H1 (cell line): ENCODE measurements around the gene POLH. TPM values are rescaled to one million over a fixed set of nuclear protein-coding genes. Genes with fewer than 3 reads are reported as not detected.

Source experiments
- CTCF ChIA-PET: fragments of 300-600 bp; sonication (Branson Sonifier 250); formaldehyde crosslinking; loops from one replicate; lab custom pipeline; 2021; ENCODE audit not compliant: partially characterized antibody; lab: Charles Lee
- POLR2A ChIA-PET: fragments of 300-600 bp; sonication (Branson Sonifier 250); formaldehyde crosslinking; loops from one replicate; lab custom pipeline; 2021; ENCODE audit warnings: inconsistent platforms; ENCODE audit not compliant: partially characterized antibody; lab: Charles Lee
- DNase-seq, 2 experiments: peaks; one replicate each; pipeline versions ENCODE4 v3.0.0 to v3.0.0-alpha.2; 2010 to 2022; ENCODE audit warnings: low spot score in 2 of 2, low read depth in 1 of 2, mixed read lengths in 1 of 2
- FAIRE-seq: peaks from 2 replicates; lab custom pipeline; 2011; peaks lifted over from hg19 to GRCh38; lab: Jason Lieb, UNC
- H2AFZ ChIP-seq: 2 replicates; pipeline ENCODE4 v1.8.1; 2012; ENCODE audit warnings: low read length, inconsistent platforms
- H2AK5ac ChIP-seq: 2 replicates; pipeline ENCODE4 v1.6.1; 2013; ENCODE audit warnings: low read depth, low read length
- H2BK120ac ChIP-seq: replicated peaks from 2 replicates; pipeline ENCODE3; 2013; ENCODE audit warnings: low read depth, low read length, inconsistent platforms
- H2BK12ac ChIP-seq: 2 replicates; pipeline ENCODE4 v1.6.1; 2013; ENCODE audit warnings: low read depth, low read length
- H2BK15ac ChIP-seq: 2 replicates; pipeline ENCODE4 v1.6.1; 2013; ENCODE audit warnings: low read length
- H2BK20ac ChIP-seq: 2 replicates; pipeline ENCODE4 v1.6.1; 2013; ENCODE audit warnings: low read length
- H2BK5ac ChIP-seq: 2 replicates; pipeline ENCODE4 v1.6.1; 2013; ENCODE audit warnings: low read depth, low read length
- H3K14ac ChIP-seq: 2 replicates; pipeline ENCODE4 v1.6.1; 2013; ENCODE audit warnings: inconsistent platforms; ENCODE audit not compliant: insufficient read length
- H3K18ac ChIP-seq: 2 replicates; pipeline ENCODE4 v1.6.1; 2013; ENCODE audit warnings: low read length; ENCODE audit errors: extremely low read depth
- H3K23ac ChIP-seq: 2 replicates; pipeline ENCODE4 v1.6.1; 2013; ENCODE audit warnings: inconsistent platforms; ENCODE audit not compliant: insufficient read length
- H3K23me2 ChIP-seq: 2 replicates; pipeline ENCODE4 v1.6.1; 2013; ENCODE audit warnings: low read depth, low read length
- H3K27ac ChIP-seq: 2 replicates; pipeline ENCODE4 v1.6.1; 2011; ENCODE audit warnings: low read depth, low read length, inconsistent platforms
- H3K27me3 ChIP-seq, 4 experiments: replicated peaks in 1 of 4; 1 replicate in 1 of 4; 2 replicates in 3 of 4; pipeline versions ENCODE4 v1.6.1 to v1.8.1; 2011 to 2013; ENCODE audit warnings: low read length in 3 of 4, mild to moderate bottlenecking in 3 of 4, inconsistent platforms in 2 of 4, mixed read lengths in 2 of 4, moderate library complexity in 1 of 4; ENCODE audit not compliant: control insufficient read depth in 3 of 4, insufficient read depth in 3 of 4; ENCODE audit errors: extremely low read depth in 1 of 4
- H3K36me3 ChIP-seq, 4 experiments: 2 replicates each; pipeline versions ENCODE4 v1.6.1 to v1.8.1; 2011 to 2013; ENCODE audit warnings: mild to moderate bottlenecking in 4 of 4, low read length in 3 of 4, moderate library complexity in 2 of 4, control low read depth in 1 of 4, inconsistent platforms in 1 of 4; ENCODE audit not compliant: insufficient read depth in 4 of 4, control insufficient read depth in 2 of 4
- H3K4ac ChIP-seq: replicated peaks from 2 replicates; pipeline ENCODE3; 2013; ENCODE audit warnings: low read length, low read depth, mixed read lengths, inconsistent platforms; ENCODE audit not compliant: insufficient read length
- H3K4me1 ChIP-seq, 4 experiments: replicated peaks in 1 of 4; 1 replicate in 1 of 4; 2 replicates in 3 of 4; pipeline versions ENCODE4 v1.6.1 to v1.8.1; 2011 to 2013; ENCODE audit warnings: low read length in 3 of 4, inconsistent platforms in 2 of 4, mixed read lengths in 1 of 4; ENCODE audit not compliant: insufficient read depth in 4 of 4, control insufficient read depth in 3 of 4
- H3K4me2 ChIP-seq, 2 experiments: 2 replicates each; pipeline versions ENCODE4 v1.6.1 to v1.8.1; 2011 to 2013; ENCODE audit warnings: low read depth in 2 of 2, low read length in 2 of 2, control low read depth in 1 of 2, inconsistent platforms in 1 of 2, mild to moderate bottlenecking in 1 of 2; ENCODE audit not compliant: insufficient read depth in 1 of 2
- H3K4me3 ChIP-seq, 4 experiments: fragments of 200-600, 300-600 bp in 1 of 4; sonication (generic), shearing (Covaris generic), sonication (Bioruptor Twin) in 1 of 4; 2 replicates each; pipeline versions ENCODE4 v1.5.1 to v1.8.1; 2011 to 2016; ENCODE audit warnings: low read length in 4 of 4, low read depth in 3 of 4, control low read depth in 2 of 4, inconsistent platforms in 2 of 4, mild to moderate bottlenecking in 2 of 4, mixed read lengths in 1 of 4, moderate library complexity in 1 of 4; ENCODE audit not compliant: insufficient read depth in 2 of 4; ENCODE audit errors: extremely low read depth in 1 of 4
- H3K56ac ChIP-seq: replicated peaks from 2 replicates; pipeline ENCODE3; 2013; ENCODE audit warnings: low read depth, mild to moderate bottlenecking, mixed read lengths, low read length, inconsistent platforms; ENCODE audit not compliant: insufficient read length
- H3K79me1 ChIP-seq: 2 replicates; pipeline ENCODE4 v1.6.1; 2013; ENCODE audit warnings: low read depth, low read length, control low read depth
- H3K79me2 ChIP-seq, 2 experiments: 2 replicates each; pipeline versions ENCODE4 v1.6.1 to v1.8.1; 2012 to 2013; ENCODE audit warnings: low read length in 2 of 2, mild to moderate bottlenecking in 2 of 2, inconsistent platforms in 1 of 2; ENCODE audit not compliant: insufficient read depth in 2 of 2, control insufficient read depth in 1 of 2
- H3K9ac ChIP-seq, 4 experiments: replicated peaks in 1 of 4; 1 replicate in 1 of 4; 2 replicates in 3 of 4; pipeline versions ENCODE4 v1.6.1 to v1.8.1; 2011 to 2013; ENCODE audit warnings: low read depth in 3 of 4, low read length in 3 of 4, control low read depth in 2 of 4, mild to moderate bottlenecking in 2 of 4, moderate library complexity in 2 of 4, inconsistent platforms in 1 of 4; ENCODE audit errors: extremely low read depth in 1 of 4
- H3K9me3 ChIP-seq, 2 experiments: 2 replicates each; pipeline versions ENCODE4 v1.6.1 to v1.8.1; 2012 to 2013; ENCODE audit warnings: mild to moderate bottlenecking in 2 of 2, moderate library complexity in 2 of 2, control low read depth in 1 of 2, inconsistent platforms in 1 of 2, low read depth in 1 of 2, low read length in 1 of 2, mixed read lengths in 1 of 2; ENCODE audit not compliant: insufficient read depth in 2 of 2
- H4K20me1 ChIP-seq, 2 experiments: replicated peaks in 1 of 2; 2 replicates each; pipeline versions ENCODE3 to v1.8.1; 2011 to 2013; ENCODE audit warnings: inconsistent platforms in 2 of 2, low read length in 2 of 2, mild to moderate bottlenecking in 1 of 2; ENCODE audit not compliant: insufficient read depth in 2 of 2, control insufficient read depth in 1 of 2
- H4K5ac ChIP-seq: 2 replicates; pipeline ENCODE4 v1.6.1; 2013; ENCODE audit warnings: low read length, low read depth, mixed read lengths, inconsistent platforms; ENCODE audit not compliant: insufficient read length
- H4K8ac ChIP-seq: 2 replicates; pipeline ENCODE4 v1.8.0; 2013; ENCODE audit warnings: mild to moderate bottlenecking, moderate library complexity, low read length, inconsistent platforms; ENCODE audit not compliant: insufficient read depth; ENCODE audit errors: extremely low read depth
- H4K91ac ChIP-seq: replicated peaks from 2 replicates; pipeline ENCODE3; 2013; ENCODE audit warnings: low read length, mixed read lengths, inconsistent platforms; ENCODE audit not compliant: insufficient read length
- EGR1 ChIP-seq: IDR thresholded peaks from 2 replicates; pipeline ENCODE4 v1.6.1; 2011; ENCODE audit warnings: low read depth, low read length, borderline replicate concordance
- EP300 ChIP-seq, 2 experiments: IDR thresholded peaks; 1 replicate in 1 of 2; 2 replicates in 1 of 2; pipeline ENCODE4 v1.6.1; 2011 to 2012; ENCODE audit warnings: low read depth in 2 of 2, low read length in 2 of 2, mild to moderate bottlenecking in 2 of 2, borderline replicate concordance in 1 of 2, inconsistent platforms in 1 of 2, moderate library complexity in 1 of 2
- HDAC2 ChIP-seq, 2 experiments: fragments of 300-600 bp in 1 of 2; sonication (generic) in 1 of 2; IDR thresholded peaks; 2 replicates each; pipeline ENCODE4 v1.6.1; 2011 to 2012; ENCODE audit warnings: low read depth in 2 of 2, low read length in 2 of 2, mild to moderate bottlenecking in 2 of 2, moderate library complexity in 2 of 2, borderline replicate concordance in 1 of 2, inconsistent platforms in 1 of 2
- NANOG ChIP-seq: IDR thresholded peaks from 2 replicates; pipeline ENCODE4 v1.6.1; 2011; ENCODE audit warnings: low read length, low read depth, mild to moderate bottlenecking, inconsistent platforms; ENCODE audit not compliant: insufficient read depth, poor library complexity, severe bottlenecking
- WGBS, 2 experiments: shearing (Covaris generic) in 1 of 2; methylation state at CpG; one replicate each; pipeline versions ENCODE4 v1.1.6 to v1.1.7; 2013 to 2015; ENCODE audit warnings: low lambda C conversion rate in 2 of 2, mixed read lengths in 2 of 2, inconsistent platforms in 1 of 2, low coverage in 1 of 2, missing lambda C conversion rate in 1 of 2; ENCODE audit not compliant: insufficient replicate concordance in 2 of 2, insufficient coverage in 1 of 2, insufficient read length in 1 of 2; ENCODE audit errors: extremely low coverage in 1 of 2, missing lambda C conversion rate in 1 of 2; 5-methylcytosine and 5-hydroxymethylcytosine counted together
- polyA plus RNA-seq, 7 experiments: library from polyadenylated mRNA; depleted of rRNA in 3 of 7; stranded (reverse) in 5 of 7; unstranded in 2 of 7; fragments of >200 nt in 5 of 7; fragments of 200-250 nt in 2 of 7; gene quantifications; 1 replicate in 5 of 7; 2 replicates in 1 of 7; 4 replicates in 1 of 7; pipeline versions ENCODE4 v1.2.1 to v1.2.3, GENCODE V29; 2011 to 2013; ENCODE audit warnings: missing spikeins in 2 of 7, mixed read lengths in 2 of 7
- total RNA-seq: library from RNA; stranded (reverse); fragmentation: NEBNext Ultra II Directional; extraction: Animal tissue kit (Norgen Biotek cat#: 25700); gene quantifications from 2 replicates; pipeline ENCODE4 v1.2.1, GENCODE V29; 2021

The POLH gene
- total and polyA plus RNA-seq, 2 of the 8 experiments (the other 6 are each of a cell fraction or from before 2014, with no cell fraction given) = 5.8 to 12.4 TPM

- Histone ChIP-seq H2AFZ (no peak overlapping the region), H3K14ac (no peak overlapping the region), H3K23me2 (peaks cover 9% of the 10 kb centered on the region), H4K20me1 (peaks cover 0 to 10% of the 10 kb centered on the region in 2 experiments), H3K79me2 (peaks cover 0 to 18% of the 10 kb centered on the region in 2 experiments; a peak in 2 of 4 replicates), H3K18ac (no peak overlapping the region), H3K27ac (no peak overlapping the region), H4K8ac (no peak overlapping the region), H2BK120ac (no peak overlapping the region), H2BK15ac (no peak overlapping the region), H3K9me3 (no peaks in the 10 kb centered on the region), H4K5ac (no peak overlapping the region), H3K4me2 (peak overlapping the region in 1 of 2 experiments; percentile 84; a peak in 1 of 4 replicates), H3K23ac (no peak overlapping the region), H2BK20ac (no peak overlapping the region), H3K36me3 (peaks cover 29 to 44% (median 38%) of the 10 kb centered on the region in 4 experiments), H3K4me3 (peak overlapping the region in 1 of 4 experiments; percentile 73; a peak in 2 of 8 replicates), H2AK5ac (no peak overlapping the region), H3K79me1 (peaks cover 8% of the 10 kb centered on the region), H2BK12ac (no peak overlapping the region), H3K4me1 (peaks cover 0 to 4% (median 0%) of the 10 kb centered on the region in 4 experiments; a peak in 3 of 7 replicates), H3K4ac (no peak overlapping the region), H3K56ac (no peak overlapping the region), H3K9ac (no peak overlapping the region), H3K27me3 (no peaks in the 10 kb centered on the region), H2BK5ac (no peak overlapping the region), H4K91ac (no peak overlapping the region)
- DNase-seq (no peak), FAIRE-seq (no peak)
- 85% methylated on average over 5 of the region's 5 CpGs; no CpG with 5 or more reads in 1 of the 2 experiments for WGBS, 2 experiments
- CTCF ChIA-PET = interaction anchor here (0.7 to 1.1 kb wide), 2 partner anchors 19 to 41 kb away, joined by 3 to 4 read pairs; no protein-coding TSS in a partner anchor
- POLR2A ChIA-PET = interaction anchor here (1.3 to 4.7 kb wide), 5 partner anchors 9 to 17 kb away, joined by 3 to 79 read pairs (median 12); partner anchors contain the start of genes MAD2L1BP and RSPH9
- no peak for TF ChIP-seq EGR1
- no peak for TF ChIP-seq HDAC2 (IDR thresholded peaks at IDR 0.05; ENCODE audit: borderline replicate concordance in 1 of 2, low read depth in 2 of 2, low read length in 2 of 2)
- no peak for TF ChIP-seq NANOG
- TF ChIP-seq EP300 (IDR thresholded peaks at IDR 0.05; ENCODE audit: borderline replicate concordance in 1 of 2, low read depth in 2 of 2, low read length in 2 of 2) = no peak
Measured at GRCh38 chr6:43627008-43627825, 51.2 kb downstream of the POLH start.
